Glutamatergic neuron (in vitro differentiated cells): ENCODE results near the gene GCH1. TPM values are rescaled to one million over a fixed set of nuclear protein-coding genes. Genes with fewer than 3 reads are reported as not detected.

ENCODE experiments used
- DNase-seq: peaks from one replicate; pipeline ENCODE4 v3.0.0; 2022
- H3K27ac Mint-ChIP-seq: one replicate; pipeline ENCODE4 v1.8.0; 2020; ENCODE audit warnings: mild to moderate bottlenecking, mixed read lengths, inconsistent platforms; ENCODE audit not compliant: unreplicated experiment
- H3K27me3 Mint-ChIP-seq: one replicate; pipeline ENCODE4 v1.8.0; 2020; ENCODE audit warnings: mild to moderate bottlenecking, moderate library complexity, mixed read lengths, inconsistent platforms; ENCODE audit not compliant: unreplicated experiment
- H3K36me3 Mint-ChIP-seq: one replicate; pipeline ENCODE4 v1.8.0; 2020; ENCODE audit warnings: mild to moderate bottlenecking, mixed read lengths, inconsistent platforms; ENCODE audit not compliant: unreplicated experiment
- H3K4me1 Mint-ChIP-seq: one replicate; pipeline ENCODE4 v1.8.0; 2020; ENCODE audit warnings: mild to moderate bottlenecking, low read depth, mixed read lengths, inconsistent platforms; ENCODE audit not compliant: unreplicated experiment
- H3K4me3 Mint-ChIP-seq: one replicate; pipeline ENCODE4 v1.8.0; 2020; ENCODE audit warnings: mild to moderate bottlenecking, mixed read lengths, inconsistent platforms; ENCODE audit not compliant: unreplicated experiment
- H3K9me3 Mint-ChIP-seq: one replicate; pipeline ENCODE4 v1.8.0; 2020; ENCODE audit warnings: mild to moderate bottlenecking, moderate library complexity, mixed read lengths, inconsistent platforms; ENCODE audit not compliant: unreplicated experiment
- total RNA-seq: library from RNA; stranded (reverse); fragmentation: NEBNext Ultra II Directional; extraction: Animal tissue kit (Norgen Biotek cat#: 25700); gene quantifications from one replicate; pipeline ENCODE4 v1.2.1, GENCODE V29; 2021; ENCODE audit not compliant: unreplicated experiment
- TF ChIP-seq, protein P1 (sequence below): fragments of 200-600 bp; sonication (generic); IDR thresholded peaks from one replicate; pipeline ENCODE4 v1.5.0; 2021; ENCODE audit not compliant: partially characterized antibody, unreplicated experiment

Gene GCH1
- total RNA-seq, 1 donor from 2014 or later: 2.4 TPM

GRCh38 chr14:54829486-54830224 lies 73.0 kb downstream of the GCH1 start:
- Mint-ChIP-seq H3K27ac (no peak overlapping the region), H3K4me3 (no peak overlapping the region), H3K4me1 (no peaks in the 10 kb centered on the region), H3K9me3 (peaks cover 2% of the 10 kb centered on the region), H3K27me3 (no peaks in the 10 kb centered on the region), H3K36me3 (peaks cover 9% of the 10 kb centered on the region)
- TF ChIP-seq, protein P1, sequence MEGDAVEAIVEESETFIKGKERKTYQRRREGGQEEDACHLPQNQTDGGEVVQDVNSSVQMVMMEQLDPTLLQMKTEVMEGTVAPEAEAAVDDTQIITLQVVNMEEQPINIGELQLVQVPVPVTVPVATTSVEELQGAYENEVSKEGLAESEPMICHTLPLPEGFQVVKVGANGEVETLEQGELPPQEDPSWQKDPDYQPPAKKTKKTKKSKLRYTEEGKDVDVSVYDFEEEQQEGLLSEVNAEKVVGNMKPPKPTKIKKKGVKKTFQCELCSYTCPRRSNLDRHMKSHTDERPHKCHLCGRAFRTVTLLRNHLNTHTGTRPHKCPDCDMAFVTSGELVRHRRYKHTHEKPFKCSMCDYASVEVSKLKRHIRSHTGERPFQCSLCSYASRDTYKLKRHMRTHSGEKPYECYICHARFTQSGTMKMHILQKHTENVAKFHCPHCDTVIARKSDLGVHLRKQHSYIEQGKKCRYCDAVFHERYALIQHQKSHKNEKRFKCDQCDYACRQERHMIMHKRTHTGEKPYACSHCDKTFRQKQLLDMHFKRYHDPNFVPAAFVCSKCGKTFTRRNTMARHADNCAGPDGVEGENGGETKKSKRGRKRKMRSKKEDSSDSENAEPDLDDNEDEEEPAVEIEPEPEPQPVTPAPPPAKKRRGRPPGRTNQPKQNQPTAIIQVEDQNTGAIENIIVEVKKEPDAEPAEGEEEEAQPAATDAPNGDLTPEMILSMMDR: no peak
- DNase-seq: no peak

GRCh38 chr14:54828037-54828436 lies 74.6 kb downstream of the GCH1 start:
- Mint-ChIP-seq H3K4me1 (no peaks in the 10 kb centered on the region), H3K27me3 (no peaks in the 10 kb centered on the region), H3K9me3 (peaks cover 6% of the 10 kb centered on the region), H3K4me3 (no peak overlapping the region), H3K27ac (no peak overlapping the region), H3K36me3 (peaks cover 19% of the 10 kb centered on the region)
- DNase-seq: no peak
- TF ChIP-seq, protein P1: no peak

DNA sequence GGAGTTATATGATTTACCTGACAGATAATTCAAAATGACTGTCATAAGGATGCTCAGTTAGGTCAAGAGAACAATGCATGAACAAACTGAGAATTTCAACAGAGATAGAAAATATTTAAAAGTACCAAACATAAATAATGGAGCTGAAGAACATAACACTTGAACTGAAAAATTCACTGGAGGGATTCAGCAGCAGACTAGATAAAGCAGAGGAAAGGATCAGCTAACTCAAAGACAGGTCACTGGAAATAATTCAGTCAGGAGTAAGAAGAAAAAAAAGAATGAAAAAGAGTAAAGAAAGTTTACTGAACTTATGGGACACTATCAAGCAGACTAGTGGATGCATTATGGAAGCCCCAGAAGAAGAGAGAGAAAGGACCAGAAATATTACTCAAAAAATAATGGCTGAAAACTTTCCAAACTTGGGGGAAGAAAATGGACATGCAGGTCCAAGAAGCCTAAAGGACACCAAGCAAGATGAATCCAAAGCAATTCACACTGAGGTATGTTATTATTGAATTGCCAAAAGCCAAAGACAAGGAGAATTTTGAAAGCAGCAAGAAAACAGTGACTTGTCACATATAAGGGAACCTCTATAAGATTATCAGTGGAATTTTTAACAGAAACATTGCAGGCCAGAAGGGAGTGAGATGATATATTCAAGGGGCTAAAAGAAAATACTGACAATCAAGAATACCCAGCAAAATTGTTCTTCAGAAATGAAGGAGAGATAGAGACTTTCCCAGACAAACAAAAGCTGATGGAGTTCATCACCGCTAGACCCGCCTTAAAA lies 78.7 kb downstream of the GCH1 start:
- Mint-ChIP-seq H3K27ac (no peak overlapping the region), H3K27me3 (peaks cover 1% of the 10 kb centered on the region), H3K36me3 (peaks cover 14% of the 10 kb centered on the region), H3K4me1 (no peaks in the 10 kb centered on the region), H3K9me3 (peaks cover 6% of the 10 kb centered on the region), H3K4me3 (no peak overlapping the region)
- DNase-seq: no peak
- TF ChIP-seq, protein P1: no peak

- no peak overlapping the region for H3K4me3 Mint-ChIP-seq
- peaks cover 6% of the 10 kb centered on the region for H3K9me3 Mint-ChIP-seq
- H3K36me3 Mint-ChIP-seq: peaks cover 14% of the 10 kb centered on the region
- no peaks in the 10 kb centered on the region for H3K4me1 Mint-ChIP-seq
- TF ChIP-seq, protein P1: no peak
- no peak for DNase-seq
- no peak overlapping the region for H3K27ac Mint-ChIP-seq
- peaks cover 1% of the 10 kb centered on the region for H3K27me3 Mint-ChIP-seq
Observed at GRCh38 chr14:54822685-54823084, 79.9 kb downstream of the GCH1 start.
